GM12865 (cell line): ENCODE results near the gene CYFIP1.

Experiments
- DNase-seq: peaks from one replicate; pipeline ENCODE4 v3.0.0; 2010; ENCODE audit warnings: low read depth
- H3K4me3 ChIP-seq: 2 replicates; pipeline ENCODE4 v1.5.1; 2011; ENCODE audit warnings: mild to moderate bottlenecking, low read depth, low read length, control low read depth
- TF ChIP-seq, protein P1 (sequence below): IDR thresholded peaks from 2 replicates; pipeline ENCODE4 v1.5.1; 2011; ENCODE audit warnings: low read length, control low read depth, low read depth, inconsistent platforms; ENCODE audit not compliant: insufficient read depth; ENCODE audit errors: missing control alignments

The CYFIP1 gene

DNA sequence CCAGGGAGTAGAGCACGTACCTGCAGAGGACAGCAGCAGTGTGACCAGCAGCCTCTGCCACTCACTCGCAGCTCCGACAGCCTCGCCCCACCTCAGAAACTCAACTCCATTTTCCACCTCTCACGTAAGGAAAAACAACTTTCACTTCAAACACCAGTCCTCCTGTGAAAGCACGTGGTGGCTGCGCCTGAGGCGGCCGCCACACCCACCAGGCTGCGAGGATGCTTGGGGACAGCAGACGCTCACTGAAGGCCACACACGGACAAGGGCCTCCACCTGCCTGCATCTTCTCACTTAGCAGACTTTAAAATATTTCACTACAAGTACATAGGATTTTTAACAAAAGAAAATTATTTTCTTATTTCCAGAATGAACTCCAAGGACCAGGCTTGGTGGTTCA is 67.9 kb downstream of the CYFIP1 start:
- TF ChIP-seq, protein P1, sequence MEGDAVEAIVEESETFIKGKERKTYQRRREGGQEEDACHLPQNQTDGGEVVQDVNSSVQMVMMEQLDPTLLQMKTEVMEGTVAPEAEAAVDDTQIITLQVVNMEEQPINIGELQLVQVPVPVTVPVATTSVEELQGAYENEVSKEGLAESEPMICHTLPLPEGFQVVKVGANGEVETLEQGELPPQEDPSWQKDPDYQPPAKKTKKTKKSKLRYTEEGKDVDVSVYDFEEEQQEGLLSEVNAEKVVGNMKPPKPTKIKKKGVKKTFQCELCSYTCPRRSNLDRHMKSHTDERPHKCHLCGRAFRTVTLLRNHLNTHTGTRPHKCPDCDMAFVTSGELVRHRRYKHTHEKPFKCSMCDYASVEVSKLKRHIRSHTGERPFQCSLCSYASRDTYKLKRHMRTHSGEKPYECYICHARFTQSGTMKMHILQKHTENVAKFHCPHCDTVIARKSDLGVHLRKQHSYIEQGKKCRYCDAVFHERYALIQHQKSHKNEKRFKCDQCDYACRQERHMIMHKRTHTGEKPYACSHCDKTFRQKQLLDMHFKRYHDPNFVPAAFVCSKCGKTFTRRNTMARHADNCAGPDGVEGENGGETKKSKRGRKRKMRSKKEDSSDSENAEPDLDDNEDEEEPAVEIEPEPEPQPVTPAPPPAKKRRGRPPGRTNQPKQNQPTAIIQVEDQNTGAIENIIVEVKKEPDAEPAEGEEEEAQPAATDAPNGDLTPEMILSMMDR: no peak
- H3K4me3 ChIP-seq: no peak overlapping the region
- no peak for DNase-seq

GRCh38 chr15:22911306-22911705 is 68.9 kb downstream of the CYFIP1 start:
- TF ChIP-seq, protein P1: no peak
- DNase-seq: no peak
- H3K4me3 ChIP-seq: no peak overlapping the region

GRCh38 chr15:22908830-22909229 is 71.3 kb downstream of the CYFIP1 start:
- DNase-seq: no peak
- TF ChIP-seq, protein P1: no peak
- no peak overlapping the region for H3K4me3 ChIP-seq

GRCh38 chr15:22907161-22907950 is 72.8 kb downstream of the CYFIP1 start:
- no peak overlapping the region for H3K4me3 ChIP-seq
- no peak for DNase-seq
- TF ChIP-seq, protein P1: no peak

- no peak for DNase-seq
- TF ChIP-seq, protein P1: no peak
- no peak overlapping the region for H3K4me3 ChIP-seq
Measured at GRCh38 chr15:22904736-22905135, 75.4 kb downstream of the CYFIP1 start.

GRCh38 chr15:22903961-22904534 is 76.1 kb downstream of the CYFIP1 start:
- TF ChIP-seq, protein P1: no peak
- no peak overlapping the region for H3K4me3 ChIP-seq
- no peak for DNase-seq
